K562 (cell line): ENCODE data around the gene ULK3. TPM values are rescaled to one million over a fixed set of nuclear protein-coding genes. Genes with fewer than 3 reads are reported as not detected.

ENCODE experiments used
- COPS2 ChIP-seq: fragments of 450-650 bp; conservative IDR thresholded peaks from 2 replicates; pipeline ENCODE4 v1.6.1; 2016; ENCODE audit warnings: mild to moderate bottlenecking, moderate library complexity
- GATAD2B ChIP-seq: fragments of 450-650 bp; IDR thresholded peaks from 2 replicates; pipeline ENCODE4 v1.6.1; 2017; ENCODE audit warnings: mild to moderate bottlenecking, borderline replicate concordance
- IRF9 ChIP-seq: fragments of 450-650 bp; IDR thresholded peaks from 2 replicates; pipeline ENCODE4 v1.6.1; 2016; ENCODE audit warnings: missing biosample characterization, missing genetic modification characterization
- MED1 ChIP-seq: sonication (generic); formaldehyde crosslinking; IDR thresholded peaks from 2 replicates; pipeline ENCODE4 v1.8.1; 2023; ENCODE audit warnings: missing genetic modification reagents, borderline replicate concordance
- ZNF143 ChIP-seq: sonication (generic); formaldehyde crosslinking; IDR thresholded peaks from 2 replicates; pipeline ENCODE4 v1.9.0; 2022; ENCODE audit warnings: mild to moderate bottlenecking, missing genetic modification reagents
- ZNF165 ChIP-seq: fragments of 250-450 bp; sonication (Bioruptor Pico); IDR thresholded peaks from 2 replicates; pipeline ENCODE4 v1.4.0; 2020; ENCODE audit warnings: borderline replicate concordance
- polyA plus RNA-seq, 8 experiments: library from polyadenylated mRNA; depleted of rRNA in 4 of 8; stranded (reverse) in 5 of 8; unstranded in 3 of 8; fragments of >200 nt; fragmentation: Nextera tagmentation in 2 of 8; fragmentation: Illumina TruSeq in 1 of 8; extraction: Ambion mirVana in 2 of 8; extraction: Trizol in 1 of 8; gene quantifications; 2 replicates each; pipeline versions ENCODE4 v1.2.1 to v1.2.3, GENCODE V29; 2011 to 2014; ENCODE audit warnings: inconsistent platforms in 1 of 8, missing spikeins in 1 of 8
- total RNA-seq, 7 experiments: library from RNA; depleted of rRNA in 6 of 7; stranded (reverse); fragments of >200 nt in 6 of 7; fragmentation: Illumina TruSeq in 2 of 7; extraction: Trizol in 2 of 7; gene quantifications; 2 replicates each; pipeline versions ENCODE4 v1.2.1 to v1.2.3, GENCODE V29; 2011 to 2021; ENCODE audit warnings: low replicate concordance in 1 of 7
- TF ChIP-seq, protein P1 (sequence below), 3 experiments: IDR thresholded peaks in 2 of 3; conservative IDR thresholded peaks in 1 of 3; 2 replicates each; pipeline ENCODE4 v1.5.1; 2011 to 2012; ENCODE audit warnings: low read length in 3 of 3, mild to moderate bottlenecking in 3 of 3, control low read depth in 2 of 3, improper control_type of control experiment in 1 of 3, inconsistent platforms in 1 of 3, low read depth in 1 of 3, mixed read lengths in 1 of 3, moderate library complexity in 1 of 3; ENCODE audit not compliant: insufficient read depth in 2 of 3
- TF ChIP-seq, protein P2 (sequence below), 2 experiments: fragments of 450-650 bp; IDR thresholded peaks; 2 replicates each; pipeline ENCODE4 v1.6.1; 2016; ENCODE audit warnings: mild to moderate bottlenecking in 2 of 2, borderline replicate concordance in 1 of 2, low read depth in 1 of 2, moderate library complexity in 1 of 2

ULK3 gene
- total and polyA plus RNA-seq, 9 of the 15 experiments (the other 6 are each of a cell fraction or from before 2014, with no cell fraction given), result 0.68 to 68.0 (median 34.9) TPM

DNA sequence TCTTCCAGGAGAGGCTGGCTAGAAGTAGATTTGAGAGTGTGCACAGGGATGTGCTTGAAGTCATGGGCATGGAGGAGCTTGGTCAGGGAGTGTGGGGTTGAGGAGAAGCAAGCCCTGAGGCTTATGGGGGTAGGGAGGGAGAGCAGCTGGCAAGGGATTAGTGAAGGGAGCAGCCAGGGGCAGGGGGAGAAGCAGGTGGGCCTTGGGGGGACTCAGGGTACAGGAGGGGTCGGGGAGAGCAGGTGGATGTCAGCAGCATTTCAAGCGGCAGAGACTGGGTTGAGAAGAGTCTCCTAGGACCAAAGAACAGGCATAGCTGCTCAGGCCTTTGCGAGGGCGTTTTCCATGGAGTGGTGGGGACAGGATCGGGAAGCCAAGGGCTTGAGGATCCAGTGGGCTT is 33.7 kb downstream of the ULK3 start (continued):
- TF ChIP-seq, protein P1, sequence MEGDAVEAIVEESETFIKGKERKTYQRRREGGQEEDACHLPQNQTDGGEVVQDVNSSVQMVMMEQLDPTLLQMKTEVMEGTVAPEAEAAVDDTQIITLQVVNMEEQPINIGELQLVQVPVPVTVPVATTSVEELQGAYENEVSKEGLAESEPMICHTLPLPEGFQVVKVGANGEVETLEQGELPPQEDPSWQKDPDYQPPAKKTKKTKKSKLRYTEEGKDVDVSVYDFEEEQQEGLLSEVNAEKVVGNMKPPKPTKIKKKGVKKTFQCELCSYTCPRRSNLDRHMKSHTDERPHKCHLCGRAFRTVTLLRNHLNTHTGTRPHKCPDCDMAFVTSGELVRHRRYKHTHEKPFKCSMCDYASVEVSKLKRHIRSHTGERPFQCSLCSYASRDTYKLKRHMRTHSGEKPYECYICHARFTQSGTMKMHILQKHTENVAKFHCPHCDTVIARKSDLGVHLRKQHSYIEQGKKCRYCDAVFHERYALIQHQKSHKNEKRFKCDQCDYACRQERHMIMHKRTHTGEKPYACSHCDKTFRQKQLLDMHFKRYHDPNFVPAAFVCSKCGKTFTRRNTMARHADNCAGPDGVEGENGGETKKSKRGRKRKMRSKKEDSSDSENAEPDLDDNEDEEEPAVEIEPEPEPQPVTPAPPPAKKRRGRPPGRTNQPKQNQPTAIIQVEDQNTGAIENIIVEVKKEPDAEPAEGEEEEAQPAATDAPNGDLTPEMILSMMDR (IDR thresholded peaks at IDR 0.05 in 2 of 3, conservative IDR thresholded peaks at IDR 0.05 in 1 of 3; ENCODE audit: insufficient read depth in 2 of 3, low read depth in 1 of 3, low read length in 3 of 3), result no peak
- TF ChIP-seq IRF9 (no peak), ZNF165 (no peak), COPS2 (no peak), GATAD2B (no peak), ZNF143 (CRISPR knock-in tag) (no peak), MED1 (CRISPR knock-in tag) (no peak)
- TF ChIP-seq, protein P2, sequence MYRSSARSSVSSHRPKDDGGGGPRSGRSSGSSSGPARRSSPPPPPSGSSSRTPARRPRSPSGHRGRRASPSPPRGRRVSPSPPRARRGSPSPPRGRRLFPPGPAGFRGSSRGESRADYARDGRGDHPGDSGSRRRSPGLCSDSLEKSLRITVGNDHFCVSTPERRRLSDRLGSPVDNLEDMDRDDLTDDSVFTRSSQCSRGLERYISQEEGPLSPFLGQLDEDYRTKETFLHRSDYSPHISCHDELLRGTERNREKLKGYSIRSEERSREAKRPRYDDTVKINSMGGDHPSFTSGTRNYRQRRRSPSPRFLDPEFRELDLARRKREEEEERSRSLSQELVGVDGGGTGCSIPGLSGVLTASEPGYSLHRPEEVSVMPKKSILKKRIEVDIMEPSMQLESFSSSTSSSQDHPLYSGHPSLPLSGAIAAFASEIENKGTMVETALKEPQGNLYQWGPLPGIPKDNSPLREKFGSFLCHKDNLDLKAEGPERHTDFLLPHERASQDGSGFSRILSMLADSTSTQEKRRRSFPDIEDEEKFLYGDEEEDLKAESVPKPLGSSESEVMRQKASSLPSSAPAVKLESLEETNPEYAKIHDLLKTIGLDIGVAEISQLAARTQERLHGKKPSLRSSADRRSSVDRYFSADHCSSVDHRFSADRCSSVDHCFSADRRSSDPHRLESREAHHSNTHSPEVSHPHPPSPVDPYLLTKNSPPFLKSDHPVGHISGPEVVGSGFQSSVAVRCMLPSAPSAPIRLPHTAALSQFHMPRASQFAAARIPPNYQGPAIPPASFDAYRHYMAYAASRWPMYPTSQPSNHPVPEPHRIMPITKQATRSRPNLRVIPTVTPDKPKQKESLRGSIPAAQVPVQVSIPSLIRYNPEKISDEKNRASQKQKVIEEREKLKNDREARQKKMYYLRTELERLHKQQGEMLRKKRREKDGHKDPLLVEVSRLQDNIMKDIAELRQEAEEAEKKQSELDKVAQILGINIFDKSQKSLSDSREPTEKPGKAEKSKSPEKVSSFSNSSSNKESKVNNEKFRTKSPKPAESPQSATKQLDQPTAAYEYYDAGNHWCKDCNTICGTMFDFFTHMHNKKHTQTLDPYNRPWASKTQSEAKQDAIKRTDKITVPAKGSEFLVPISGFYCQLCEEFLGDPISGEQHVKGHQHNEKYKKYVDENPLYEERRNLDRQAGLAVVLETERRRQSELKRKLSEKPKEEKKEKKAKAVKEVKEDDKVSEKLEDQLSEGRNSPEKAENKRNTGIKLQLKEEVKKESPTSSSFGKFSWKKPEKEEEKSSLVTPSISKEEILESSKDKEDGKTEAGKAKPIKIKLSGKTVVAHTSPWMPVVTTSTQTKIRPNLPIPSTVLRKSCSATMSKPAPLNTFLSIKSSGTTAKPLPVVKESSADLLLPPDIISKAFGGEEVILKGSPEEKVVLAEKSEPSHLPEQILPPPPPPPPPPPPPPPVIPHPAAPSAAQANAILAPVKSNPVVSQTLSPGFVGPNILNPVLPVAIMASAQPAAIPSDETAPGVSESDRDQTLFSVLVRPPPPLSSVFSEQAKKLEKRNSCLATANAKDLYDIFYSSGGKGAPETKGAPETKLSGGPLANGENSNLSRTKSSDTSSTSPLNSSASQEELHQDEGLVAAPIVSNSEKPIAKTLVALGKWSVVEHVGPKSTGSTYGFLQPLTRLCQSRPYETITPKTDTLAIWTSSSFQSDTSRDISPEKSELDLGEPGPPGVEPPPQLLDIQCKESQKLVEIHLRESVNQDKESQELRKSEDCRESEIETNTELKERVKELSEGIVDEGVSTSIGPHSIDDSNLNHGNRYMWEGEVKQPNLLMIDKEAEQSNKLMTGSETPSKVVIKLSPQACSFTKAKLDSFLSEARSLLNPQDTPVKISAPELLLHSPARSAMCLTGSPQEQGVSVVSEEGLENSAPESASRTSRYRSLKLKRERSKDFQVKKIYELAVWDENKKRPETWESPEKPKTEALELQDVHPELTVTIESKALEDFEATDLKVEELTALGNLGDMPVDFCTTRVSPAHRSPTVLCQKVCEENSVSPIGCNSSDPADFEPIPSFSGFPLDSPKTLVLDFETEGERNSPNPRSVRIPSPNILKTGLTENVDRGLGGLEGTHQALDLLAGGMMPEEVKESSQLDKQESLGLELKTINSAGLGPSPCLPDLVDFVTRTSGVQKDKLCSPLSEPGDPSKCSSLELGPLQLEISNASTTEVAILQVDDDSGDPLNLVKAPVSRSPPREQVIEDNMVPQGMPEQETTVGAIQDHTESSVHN (IDR thresholded peaks at IDR 0.05; ENCODE audit: borderline replicate concordance in 1 of 2, low read depth in 1 of 2), result no peak
